Activated CD8-positive, alpha-beta memory T cell treated with anti-CD3 and anti-CD28 coated beads for 4 hours (primary cell): ENCODE results near the gene TMTC4.

ENCODE experiments used
- DNase-seq, 2 donors: peaks; one replicate each; pipeline ENCODE4 v3.0.0-alpha.2; 2020; ENCODE audit warnings: low read depth in 2 of 2

Gene TMTC4

GRCh38 chr13:100666124-100666523 is 8.5 kb downstream of the TMTC4 start:
- DNase-seq = no peak

- DNase-seq = no peak
Measured at GRCh38 chr13:100665403-100665802, 9.2 kb downstream of the TMTC4 start.

GRCh38 chr13:100664171-100664900 is 10.3 kb downstream of the TMTC4 start:
- no peak for DNase-seq

- no peak for DNase-seq
Measured at GRCh38 chr13:100662468-100663211, 12.0 kb downstream of the TMTC4 start.

- no peak for DNase-seq
Measured at GRCh38 chr13:100660761-100661160, 13.8 kb downstream of the TMTC4 start.

GRCh38 chr13:100659578-100659977 is 15.0 kb downstream of the TMTC4 start:
- no peak for DNase-seq

GRCh38 chr13:100658363-100658762 is 16.2 kb downstream of the TMTC4 start:
- DNase-seq = no peak

- DNase-seq = no peak
Measured at GRCh38 chr13:100657881-100658315, 16.7 kb downstream of the TMTC4 start.

- DNase-seq = no peak
Measured at GRCh38 chr13:100652510-100652909, 22.1 kb downstream of the TMTC4 start.

- DNase-seq = no peak
Measured at GRCh38 chr13:100650326-100650725, 24.3 kb downstream of the TMTC4 start.

- no peak for DNase-seq
Measured at GRCh38 chr13:100648354-100648753, 26.2 kb downstream of the TMTC4 start.

- no peak for DNase-seq
Measured at GRCh38 chr13:100646871-100647270, 27.7 kb downstream of the TMTC4 start.

GRCh38 chr13:100646030-100646673 is 28.4 kb downstream of the TMTC4 start:
- DNase-seq = no peak

- DNase-seq = no peak
Measured at GRCh38 chr13:100645382-100645781, 29.2 kb downstream of the TMTC4 start.

- DNase-seq = no peak
Measured at GRCh38 chr13:100644371-100644770, 30.2 kb downstream of the TMTC4 start.

GRCh38 chr13:100637796-100638195 is 36.8 kb downstream of the TMTC4 start:
- DNase-seq = no peak

- DNase-seq = no peak
Measured at GRCh38 chr13:100637380-100637779, 37.2 kb downstream of the TMTC4 start.

GRCh38 chr13:100636441-100636840 is 38.2 kb downstream of the TMTC4 start:
- DNase-seq = no peak

- DNase-seq = no peak
Measured at GRCh38 chr13:100636004-100636403, 38.6 kb downstream of the TMTC4 start.

- no peak for DNase-seq
Measured at GRCh38 chr13:100634696-100635095, 39.9 kb downstream of the TMTC4 start.

- DNase-seq = no peak
Measured at GRCh38 chr13:100633461-100633860, 41.1 kb downstream of the TMTC4 start.

GRCh38 chr13:100630555-100630954 is 44.0 kb downstream of the TMTC4 start:
- no peak for DNase-seq

- no peak for DNase-seq
Measured at GRCh38 chr13:100627120-100627519, 47.5 kb downstream of the TMTC4 start.
